Caco-2 (cell line): ENCODE results near the gene TOMM70. TPM values are rescaled to one million over a fixed set of nuclear protein-coding genes. Genes with fewer than 3 reads are reported as not detected.

Experiments
- BruUV-seq: library from RNA; stranded (reverse); fragments of 400-500 nt; replicated peaks from 2 replicates; lab custom pipeline; 2021; lab: Mats Ljungman, UMichigan
- CTCF ChIA-PET: fragments of 300-600 bp; sonication (Branson Sonifier 250); formaldehyde crosslinking; loops from one replicate; lab custom pipeline; 2022; ENCODE audit warnings: antibody characterized with exemption; lab: Charles Lee
- POLR2A ChIA-PET: fragments of 300-600 bp; sonication (Branson Sonifier 250); formaldehyde crosslinking; loops from one replicate; lab custom pipeline; 2022; ENCODE audit warnings: antibody characterized with exemption; lab: Charles Lee
- DNase-seq, 2 experiments: peaks; one replicate each; pipeline versions ENCODE4 v3.0.0 to v3.0.0-alpha.2; 2020 to 2022
- H3K27me3 ChIP-seq: replicated peaks from 2 replicates; pipeline ENCODE4 v1.6.0; 2011; ENCODE audit warnings: low read length; ENCODE audit not compliant: control insufficient read depth, insufficient read depth
- H3K36me3 ChIP-seq: 2 replicates; pipeline ENCODE4 v1.5.1; 2011; ENCODE audit warnings: low read length; ENCODE audit not compliant: control insufficient read depth, insufficient read depth
- H3K4me1 ChIP-seq: fragments of 250-450 bp; sonication (Bioruptor Pico); 2 replicates; pipeline ENCODE4 v1.5.1; 2020; ENCODE audit warnings: mild to moderate bottlenecking
- H3K4me3 ChIP-seq: 2 replicates; pipeline ENCODE4 v1.5.1; 2011; ENCODE audit warnings: low read depth, mild to moderate bottlenecking, control low read depth, low read length
- H3K9me3 ChIP-seq: fragments of 250-450 bp; sonication (Bioruptor Pico); 2 replicates; pipeline ENCODE4 v1.5.1; 2020; ENCODE audit warnings: mild to moderate bottlenecking, moderate library complexity
- H3K27ac Mint-ChIP-seq: one replicate; pipeline ENCODE4 v1.8.0; 2022; ENCODE audit warnings: mixed read lengths; ENCODE audit not compliant: unreplicated experiment
- H3K27me3 Mint-ChIP-seq: one replicate; pipeline ENCODE4 v1.8.0; 2022; ENCODE audit warnings: mixed read lengths; ENCODE audit not compliant: insufficient read depth, unreplicated experiment
- H3K36me3 Mint-ChIP-seq: one replicate; pipeline ENCODE4 v1.8.0; 2022; ENCODE audit warnings: mild to moderate bottlenecking, mixed read lengths; ENCODE audit not compliant: insufficient read depth, unreplicated experiment
- H3K4me1 Mint-ChIP-seq: one replicate; pipeline ENCODE4 v1.8.0; 2022; ENCODE audit warnings: low read depth, mixed read lengths; ENCODE audit not compliant: unreplicated experiment
- H3K4me3 Mint-ChIP-seq: one replicate; pipeline ENCODE4 v1.8.0; 2022; ENCODE audit warnings: mild to moderate bottlenecking, moderate library complexity, mixed read lengths; ENCODE audit not compliant: unreplicated experiment
- H3K9me3 Mint-ChIP-seq: one replicate; pipeline ENCODE4 v1.8.0; 2022; ENCODE audit warnings: mixed read lengths; ENCODE audit not compliant: unreplicated experiment
- intact Hi-C: fragments of 100-400 bp; cut with micrococcal nuclease; formaldehyde crosslinking; loops from one replicate; pipeline ENCODE4 v1.10.0; 2022; ENCODE audit not compliant: unreplicated experiment
- total RNA-seq: library from RNA; stranded (reverse); gene quantifications from 2 replicates; pipeline ENCODE4 v1.2.3, GENCODE V29; 2022
- TF ChIP-seq, protein P1 (sequence below), 2 experiments: fragments of 200-600 bp in 1 of 2; IDR thresholded peaks; 1 replicate in 1 of 2; 2 replicates in 1 of 2; pipeline versions ENCODE4 v1.5.1 to v1.8.0; 2011 to 2022; ENCODE audit warnings: antibody characterized with exemption in 1 of 2, control low read depth in 1 of 2, inconsistent platforms in 1 of 2, low read depth in 1 of 2, low read length in 1 of 2, mild to moderate bottlenecking in 1 of 2, moderate library complexity in 1 of 2; ENCODE audit not compliant: insufficient read depth in 1 of 2, severe bottlenecking in 1 of 2, unreplicated experiment in 1 of 2

TOMM70 gene
- total RNA-seq, 1 experiment from 2014 or later = 50.7 TPM

DNA sequence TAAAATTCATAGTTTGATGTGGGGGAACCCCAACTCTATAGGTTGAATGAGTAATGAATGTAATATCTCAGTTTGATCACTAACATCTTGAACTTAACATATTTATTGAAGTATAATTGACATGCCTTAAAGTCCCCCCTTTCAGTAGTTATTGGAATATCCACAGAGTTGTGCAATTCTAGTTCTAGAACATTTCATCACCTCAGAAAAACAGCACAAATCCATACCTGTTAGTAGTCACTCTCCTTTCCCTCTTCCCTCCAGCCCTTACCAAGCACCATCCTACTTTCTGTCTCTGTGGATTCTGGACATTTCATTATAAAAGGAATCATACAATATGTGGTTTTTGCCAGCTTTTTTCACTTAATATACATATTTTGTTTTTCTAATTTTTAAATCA lies 75.1 kb downstream of the TOMM70 start:
- no peaks in the 10 kb centered on the region for H3K27me3 Mint-ChIP-seq
- no peak overlapping the region for H3K4me3 ChIP-seq
- H3K9me3 Mint-ChIP-seq = no peaks in the 10 kb centered on the region
- no peaks in the 10 kb centered on the region for H3K36me3 ChIP-seq
- intact Hi-C loops = no loop called here
- H3K4me3 Mint-ChIP-seq = no peak overlapping the region
- H3K4me1 ChIP-seq = no peaks in the 10 kb centered on the region
- H3K4me1 Mint-ChIP-seq = peaks cover 8% of the 10 kb centered on the region
- no peaks in the 10 kb centered on the region for H3K27me3 ChIP-seq
- no peak for DNase-seq
- no peaks in the 10 kb centered on the region for H3K9me3 ChIP-seq
- TF ChIP-seq, protein P1, sequence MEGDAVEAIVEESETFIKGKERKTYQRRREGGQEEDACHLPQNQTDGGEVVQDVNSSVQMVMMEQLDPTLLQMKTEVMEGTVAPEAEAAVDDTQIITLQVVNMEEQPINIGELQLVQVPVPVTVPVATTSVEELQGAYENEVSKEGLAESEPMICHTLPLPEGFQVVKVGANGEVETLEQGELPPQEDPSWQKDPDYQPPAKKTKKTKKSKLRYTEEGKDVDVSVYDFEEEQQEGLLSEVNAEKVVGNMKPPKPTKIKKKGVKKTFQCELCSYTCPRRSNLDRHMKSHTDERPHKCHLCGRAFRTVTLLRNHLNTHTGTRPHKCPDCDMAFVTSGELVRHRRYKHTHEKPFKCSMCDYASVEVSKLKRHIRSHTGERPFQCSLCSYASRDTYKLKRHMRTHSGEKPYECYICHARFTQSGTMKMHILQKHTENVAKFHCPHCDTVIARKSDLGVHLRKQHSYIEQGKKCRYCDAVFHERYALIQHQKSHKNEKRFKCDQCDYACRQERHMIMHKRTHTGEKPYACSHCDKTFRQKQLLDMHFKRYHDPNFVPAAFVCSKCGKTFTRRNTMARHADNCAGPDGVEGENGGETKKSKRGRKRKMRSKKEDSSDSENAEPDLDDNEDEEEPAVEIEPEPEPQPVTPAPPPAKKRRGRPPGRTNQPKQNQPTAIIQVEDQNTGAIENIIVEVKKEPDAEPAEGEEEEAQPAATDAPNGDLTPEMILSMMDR (IDR thresholded peaks at IDR 0.05; ENCODE audit: insufficient read depth in 1 of 2, low read depth in 1 of 2, low read length in 1 of 2, severe bottlenecking in 1 of 2, unreplicated experiment in 1 of 2) = no peak
- BruUV-seq = no TSS peak
- ChIA-PET CTCF (no interaction called here), POLR2A (no interaction called here)
- H3K36me3 Mint-ChIP-seq = peaks cover 20% of the 10 kb centered on the region
- no peak overlapping the region for H3K27ac Mint-ChIP-seq

DNA sequence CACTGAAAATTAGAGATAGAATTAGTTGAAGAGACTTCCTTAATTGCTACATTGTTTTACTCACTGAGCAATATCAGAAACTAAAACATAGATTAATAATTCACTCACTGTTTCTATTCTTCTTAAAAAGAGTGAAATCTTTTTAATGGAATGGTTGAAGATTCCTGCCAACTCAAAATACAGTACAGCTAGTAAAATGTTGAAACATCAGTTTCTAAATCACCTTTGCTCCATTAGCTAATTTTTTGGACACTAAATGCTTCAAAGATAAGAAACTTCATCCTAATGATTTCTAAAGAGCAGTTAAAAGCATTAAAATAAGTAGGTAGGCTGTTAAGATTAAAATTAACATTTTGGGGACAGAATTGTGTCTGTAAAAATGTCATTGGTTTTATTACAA lies 76.8 kb downstream of the TOMM70 start:
- H3K36me3 ChIP-seq = no peaks in the 10 kb centered on the region
- no peak overlapping the region for H3K4me3 Mint-ChIP-seq
- ChIA-PET POLR2A (no interaction called here), CTCF (no interaction called here)
- peaks cover 26% of the 10 kb centered on the region for H3K36me3 Mint-ChIP-seq
- H3K9me3 Mint-ChIP-seq = no peaks in the 10 kb centered on the region
- H3K4me1 Mint-ChIP-seq = no peaks in the 10 kb centered on the region
- intact Hi-C loops = no loop called here
- no TSS peak for BruUV-seq
- TF ChIP-seq, protein P1 (IDR thresholded peaks at IDR 0.05; ENCODE audit: insufficient read depth in 1 of 2, low read depth in 1 of 2, low read length in 1 of 2, severe bottlenecking in 1 of 2, unreplicated experiment in 1 of 2) = no peak
- no peak overlapping the region for H3K27ac Mint-ChIP-seq
- H3K4me1 ChIP-seq = no peaks in the 10 kb centered on the region
- H3K4me3 ChIP-seq = no peak overlapping the region
- no peaks in the 10 kb centered on the region for H3K27me3 Mint-ChIP-seq
- DNase-seq = no peak
- no peaks in the 10 kb centered on the region for H3K9me3 ChIP-seq
- no peaks in the 10 kb centered on the region for H3K27me3 ChIP-seq

DNA sequence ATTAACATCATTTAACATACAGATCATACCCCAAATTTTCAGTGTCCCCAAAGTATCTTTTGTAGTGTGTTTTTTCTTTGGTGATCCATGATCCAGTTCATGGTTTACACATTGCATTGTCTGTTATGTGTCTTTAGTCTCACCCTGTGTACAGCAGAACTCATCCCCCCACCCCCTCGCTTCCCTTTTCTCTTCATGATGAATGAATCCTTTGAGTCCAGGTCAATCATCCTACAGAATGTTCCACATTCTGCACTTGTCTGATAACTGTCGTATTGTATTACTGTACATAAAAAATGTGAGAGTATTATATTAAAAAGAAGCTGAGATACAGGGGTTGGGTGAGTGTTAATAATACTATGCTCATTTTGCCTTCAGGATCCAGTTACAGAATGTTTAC lies 80.9 kb downstream of the TOMM70 start:
- CTCF ChIA-PET = interaction anchor here (0.7 kb wide), 1 partner anchor 366 kb away, joined by 5 read pairs; no protein-coding TSS in a partner anchor
- Mint-ChIP-seq H3K36me3 (peaks cover 30% of the 10 kb centered on the region), H3K27me3 (no peaks in the 10 kb centered on the region), H3K9me3 (no peaks in the 10 kb centered on the region), H3K4me1 (no peaks in the 10 kb centered on the region), H3K4me3 (no peak overlapping the region), H3K27ac (no peak overlapping the region)
- POLR2A ChIA-PET = no interaction called here
- Histone ChIP-seq H3K4me3 (no peak overlapping the region), H3K9me3 (no peaks in the 10 kb centered on the region), H3K27me3 (no peaks in the 10 kb centered on the region), H3K36me3 (no peaks in the 10 kb centered on the region), H3K4me1 (no peaks in the 10 kb centered on the region)
- TF ChIP-seq, protein P1 (IDR thresholded peaks at IDR 0.05; ENCODE audit: insufficient read depth in 1 of 2, low read depth in 1 of 2, low read length in 1 of 2, severe bottlenecking in 1 of 2, unreplicated experiment in 1 of 2) = no peak
- BruUV-seq = no TSS peak
- intact Hi-C loops = loop anchor here (5.0 kb wide), 3 partner anchors 82 to 488 kb away; partner anchors contain the start of genes LNP1 and TOMM70
- DNase-seq = no peak
